ENCODE results near the gene TSNAX.

The TSNAX gene

GRCh38 chr1:231519166-231519565, 9.3 kb upstream of the TSNAX start:
- no peak for DNase-seq

GRCh38 chr1:231522038-231522437, 6.4 kb upstream of the TSNAX start:
- DNase-seq, result no peak

DNA sequence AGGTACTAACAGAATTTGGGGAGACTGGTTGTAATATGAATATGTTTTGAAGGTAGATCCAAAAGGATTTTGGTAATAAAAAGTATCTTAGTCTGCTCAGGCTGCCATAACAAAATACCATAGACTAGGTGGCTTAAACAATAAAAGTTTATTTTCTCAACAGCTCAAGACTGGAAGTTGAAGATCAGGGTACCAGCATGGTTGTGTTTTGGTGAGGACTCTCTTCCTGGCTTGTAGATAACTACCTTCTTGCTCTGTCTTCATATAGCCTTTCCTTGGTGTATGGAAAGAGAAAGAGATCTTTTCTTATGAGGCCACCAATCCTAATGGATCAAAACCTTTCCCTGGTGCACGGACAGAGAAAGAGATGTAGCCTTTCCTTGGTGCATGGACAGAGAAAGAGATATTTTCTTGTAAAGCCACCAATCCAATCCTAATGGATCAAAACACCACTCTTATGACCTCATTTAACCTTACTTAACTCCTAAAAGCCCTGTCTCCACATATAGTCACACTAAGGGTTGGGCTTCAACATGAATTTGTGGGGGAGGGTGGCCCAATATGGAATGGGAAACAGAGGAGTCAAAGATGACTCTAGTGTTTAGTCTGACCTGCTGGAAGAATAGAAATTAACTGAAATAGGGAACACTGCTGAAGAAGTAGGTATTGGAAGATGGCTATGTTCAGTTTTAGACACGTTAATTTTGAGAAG, 5.4 kb upstream of the TSNAX start:
- no peak for DNase-seq

- DNase-seq, result no peak
These were observed 4.7 kb upstream of the TSNAX start for GRCh38 chr1:231523816-231524215.

DNA sequence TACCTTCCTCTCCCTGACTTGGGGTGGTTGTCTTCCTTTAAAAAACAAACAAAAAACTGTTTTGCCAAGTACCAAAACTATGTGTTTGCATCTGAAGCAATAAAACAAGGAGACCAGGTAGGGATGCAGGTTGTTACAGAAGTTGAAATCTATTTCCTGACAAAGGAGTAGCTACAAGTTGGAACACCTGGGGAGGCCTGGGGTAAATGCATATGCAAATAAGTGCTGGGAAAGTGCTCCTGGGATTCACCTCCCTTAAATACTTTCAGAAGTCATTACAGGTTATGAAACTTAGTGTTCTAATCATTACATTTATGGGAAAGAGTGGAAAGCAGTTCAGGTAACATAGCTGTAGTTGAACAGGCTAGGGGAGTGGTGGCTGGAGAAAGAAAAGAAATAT, 1.9 kb upstream of the TSNAX start:
- no peak for DNase-seq

DNA sequence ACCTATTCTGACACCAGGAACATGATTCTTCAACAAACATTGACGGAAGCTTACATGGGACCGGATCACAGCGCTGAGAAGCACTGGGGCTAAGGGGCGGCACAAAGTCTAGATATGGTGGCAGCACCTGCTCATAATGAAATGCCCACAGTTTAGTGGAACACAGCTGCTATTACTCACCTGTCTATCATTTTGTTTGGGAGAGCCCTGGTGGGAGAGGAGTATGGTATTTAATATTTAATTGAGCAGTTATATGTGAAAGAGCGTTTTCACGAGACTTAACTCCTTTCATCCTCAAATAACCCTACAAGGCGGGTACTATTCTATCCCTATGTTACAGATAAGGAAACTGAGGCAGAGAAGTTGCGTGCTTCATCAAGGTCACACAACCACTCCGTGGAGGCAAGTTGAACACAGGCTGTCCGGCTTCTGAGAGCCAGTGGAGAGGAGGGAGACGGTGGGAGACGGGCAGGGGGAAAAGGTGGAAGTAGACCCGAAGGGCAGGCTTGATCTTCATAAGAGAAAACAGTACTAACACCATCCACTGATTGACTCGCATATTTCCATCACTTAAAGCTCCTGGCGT, 790 bp upstream of the TSNAX start:
- no peak for DNase-seq

GRCh38 chr1:231533240-231533639, 4.8 kb downstream of the TSNAX start:
- no peak for DNase-seq

- no peak for DNase-seq
These were observed 6.3 kb downstream of the TSNAX start for GRCh38 chr1:231534703-231535159.

DNA sequence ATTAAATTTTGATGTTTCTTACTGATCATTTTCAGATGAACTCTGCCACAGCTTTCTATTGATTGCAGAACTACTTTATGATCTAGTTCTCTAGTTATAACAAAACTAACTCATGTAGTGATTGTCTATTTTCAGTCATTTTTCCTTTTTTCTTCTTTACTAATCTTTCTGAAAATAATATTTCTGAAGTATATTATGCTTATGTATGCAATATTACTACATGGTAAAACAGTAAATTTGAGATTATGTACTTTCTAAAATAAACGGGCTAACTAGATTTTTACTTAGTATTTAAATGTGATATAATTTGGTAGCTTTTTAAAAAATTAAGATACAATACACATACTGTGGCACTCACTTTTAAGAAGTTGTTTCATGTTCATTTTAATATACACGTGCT, 7.6 kb downstream of the TSNAX start:
- DNase-seq, result no peak

DNA sequence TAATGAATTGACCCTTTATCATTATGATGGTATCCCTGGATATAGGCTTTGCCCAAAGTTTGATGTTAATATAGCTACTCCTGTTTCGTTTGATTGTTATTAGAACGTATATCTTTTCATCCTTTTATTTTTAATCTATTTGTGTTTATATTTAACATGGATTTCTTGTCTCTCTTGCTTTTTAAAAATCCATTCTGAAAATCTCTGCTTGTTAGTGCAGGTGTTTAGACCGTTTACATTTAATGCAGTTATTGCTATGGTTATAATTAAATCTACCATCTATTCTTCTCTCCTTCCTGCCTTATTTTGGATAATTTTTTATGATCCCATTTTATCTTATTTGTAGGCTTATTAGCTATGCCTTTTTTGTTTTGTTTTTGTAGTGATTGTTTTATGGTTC, 12.4 kb downstream of the TSNAX start:
- no peak for DNase-seq

DNA sequence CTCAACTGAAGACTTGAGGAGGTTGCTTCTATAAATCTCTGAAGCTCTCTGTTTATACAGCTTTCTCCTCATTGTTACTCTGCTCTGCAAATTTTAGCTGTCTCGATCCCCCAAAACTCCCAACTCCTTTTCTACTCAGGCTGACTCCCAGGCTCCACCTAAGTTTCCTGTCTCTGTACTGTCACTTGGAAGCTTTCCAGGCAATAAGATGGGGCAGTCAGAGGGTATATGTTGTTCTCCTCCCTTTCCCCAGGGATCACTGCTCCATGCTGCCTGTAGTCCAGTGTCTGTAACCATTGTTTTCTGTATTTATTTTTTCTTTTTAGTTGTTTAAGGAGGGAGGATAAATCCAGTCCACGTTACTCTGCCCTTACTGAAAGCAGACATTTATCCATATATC, 13.4 kb downstream of the TSNAX start:
- no peak for DNase-seq

DNA sequence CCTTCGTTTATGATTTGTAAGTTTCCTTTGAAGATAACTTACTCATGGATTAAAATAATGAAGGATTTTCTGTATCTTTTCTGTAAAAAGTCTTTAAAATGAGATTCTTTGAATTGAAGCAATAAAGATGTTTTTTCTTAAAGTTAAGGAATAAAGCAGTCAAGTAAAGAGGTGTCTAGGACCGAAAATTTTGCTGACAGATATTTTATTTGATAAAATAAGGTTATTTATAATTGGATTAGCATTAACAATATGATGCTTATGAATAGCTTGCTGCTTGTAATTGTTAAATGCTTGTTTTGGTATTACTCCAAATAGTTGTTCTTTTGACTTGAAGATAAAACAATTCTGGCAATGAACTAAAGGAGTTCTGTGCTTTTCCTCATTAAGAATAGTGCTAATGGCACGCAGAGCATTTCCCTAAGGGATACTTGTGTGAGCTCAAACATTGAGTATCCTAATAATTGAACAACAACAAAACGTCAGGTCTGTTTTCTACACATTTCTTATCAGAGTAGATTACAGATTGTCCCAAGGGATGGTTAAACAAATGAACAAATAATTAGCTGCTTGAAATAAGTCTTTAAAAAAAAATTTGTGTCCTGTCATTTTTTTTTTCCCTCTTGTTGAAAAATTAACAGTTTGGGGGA, 16.6 kb downstream of the TSNAX start:
- no peak for DNase-seq

DNA sequence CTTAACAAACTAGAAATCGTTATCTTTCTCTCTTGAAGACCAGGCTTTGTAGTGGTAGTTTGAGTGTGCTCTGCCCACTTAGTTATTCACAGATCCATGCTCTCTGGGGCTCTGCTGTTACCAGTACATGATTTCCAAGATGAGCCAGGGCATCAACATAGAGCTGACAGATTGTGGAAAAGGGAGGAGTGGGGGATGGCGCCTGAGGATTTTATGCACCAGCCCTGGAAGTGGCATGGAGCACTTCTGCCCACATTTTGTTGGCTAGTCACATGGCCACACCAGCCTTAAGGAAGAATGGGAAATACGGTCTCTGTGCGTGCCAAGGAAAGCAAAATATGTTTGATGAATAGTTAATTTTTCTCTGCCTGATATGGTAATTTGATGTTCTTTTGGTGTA, 18.2 kb downstream of the TSNAX start:
- DNase-seq, result no peak

DNA sequence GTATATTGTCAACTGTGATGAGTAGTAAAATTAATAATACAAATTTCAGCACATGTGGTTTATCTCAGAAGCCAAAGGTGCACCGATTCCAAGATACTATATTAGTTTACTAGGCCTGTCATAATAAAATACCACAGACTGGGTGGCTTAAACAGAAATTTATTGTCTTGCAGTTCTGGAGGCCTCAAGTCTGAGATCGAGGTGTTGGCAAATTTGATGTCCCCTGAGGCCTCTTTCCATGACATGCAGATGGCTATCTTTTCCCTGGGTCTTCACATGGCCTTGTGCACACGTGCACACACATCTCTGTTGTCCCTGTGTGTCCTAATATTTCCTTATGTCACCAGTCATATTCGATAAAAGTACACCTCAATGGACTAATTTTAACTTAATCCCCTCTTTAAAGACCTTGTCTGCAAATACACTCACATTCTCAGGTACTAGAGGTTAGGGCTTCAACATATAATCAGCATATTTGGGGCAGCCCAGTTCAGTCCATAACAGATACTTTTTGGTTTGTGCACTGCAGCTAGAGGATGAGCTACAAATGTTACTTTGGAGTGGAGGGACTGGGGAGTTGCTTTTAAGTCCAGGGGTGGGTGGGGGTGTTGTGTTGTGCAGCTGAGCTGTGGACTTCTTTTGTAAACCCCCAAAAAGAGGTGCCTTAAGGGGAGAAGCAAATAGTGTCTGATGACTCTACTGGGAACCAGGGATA, 21.4 kb downstream of the TSNAX start:
- no peak for DNase-seq

DNA sequence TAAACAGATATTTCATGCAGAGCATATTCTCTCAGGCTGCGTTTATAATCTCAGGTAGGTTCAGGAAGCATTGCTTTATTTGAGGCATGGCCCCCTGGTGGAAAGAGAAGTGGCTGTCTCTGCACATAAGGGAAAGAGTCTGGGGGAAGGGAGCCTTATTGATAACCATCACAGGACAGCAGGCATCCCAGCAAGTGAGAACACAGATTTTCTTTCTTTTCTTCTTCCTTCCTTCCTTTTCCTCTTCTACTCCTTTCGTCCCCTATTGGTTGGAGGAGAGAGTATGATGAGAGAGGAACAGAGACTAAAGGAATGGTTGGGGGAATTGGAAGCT, 21.9 kb downstream of the TSNAX start:
- DNase-seq, result no peak

GRCh38 chr1:231553320-231553719, 24.9 kb downstream of the TSNAX start:
- DNase-seq, result no peak

GRCh38 chr1:231554969-231555368, 26.5 kb downstream of the TSNAX start:
- no peak for DNase-seq

GRCh38 chr1:231557411-231557810, 28.9 kb downstream of the TSNAX start:
- no peak for DNase-seq

- DNase-seq, result no peak
These were observed 29.6 kb downstream of the TSNAX start for GRCh38 chr1:231557898-231558707.

DNA sequence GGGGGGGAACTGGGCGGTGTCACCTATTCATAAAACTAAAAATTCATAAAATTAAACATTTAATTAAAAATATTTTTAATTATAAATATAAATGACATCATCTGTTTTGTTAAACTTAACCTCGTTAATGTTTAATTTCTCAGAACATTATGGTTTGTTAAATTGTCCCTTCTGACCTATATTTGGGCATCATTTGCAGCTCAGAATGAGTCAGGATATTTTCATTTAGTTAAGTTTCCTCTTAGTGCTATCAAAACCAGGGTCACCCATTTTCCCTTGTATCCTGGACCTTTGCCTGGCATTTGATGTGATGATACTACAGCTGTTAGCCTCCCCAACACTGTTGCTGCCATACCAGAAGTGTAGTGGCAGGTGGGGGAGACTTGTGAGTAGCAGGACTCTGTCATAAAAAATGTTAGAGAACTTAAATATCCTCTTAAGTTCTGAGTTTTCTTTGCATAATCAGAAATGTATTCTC, 30.3 kb downstream of the TSNAX start:
- DNase-seq, result no peak

GRCh38 chr1:231561647-231562383, 33.3 kb downstream of the TSNAX start:
- DNase-seq, result no peak

GRCh38 chr1:231563247-231563646, 34.8 kb downstream of the TSNAX start:
- no peak for DNase-seq
